Progenitor cell of endocrine pancreas (in vitro differentiated cells): ENCODE measurements around the gene RPL31. TPM values are rescaled to one million over a fixed set of nuclear protein-coding genes. Genes with fewer than 3 reads are reported as not detected.

Experiments used
- DNase-seq: peaks from one replicate; pipeline ENCODE4 v3.0.0; 2021; ENCODE audit warnings: low spot score; ENCODE audit not compliant: unreplicated experiment
- H3K27ac Mint-ChIP-seq: 2 replicates; pipeline ENCODE4 v1.8.0; 2021; ENCODE audit warnings: mild to moderate bottlenecking, moderate library complexity, mixed read lengths
- H3K27me3 Mint-ChIP-seq: 2 replicates; pipeline ENCODE4 v1.8.0; 2021; ENCODE audit warnings: mixed read lengths
- H3K36me3 Mint-ChIP-seq: 2 replicates; pipeline ENCODE4 v1.8.0; 2022; ENCODE audit warnings: mixed read lengths; ENCODE audit not compliant: insufficient read depth
- H3K4me1 Mint-ChIP-seq: 2 replicates; pipeline ENCODE4 v1.8.0; 2021; ENCODE audit warnings: low read depth, mixed read lengths
- H3K4me3 Mint-ChIP-seq: 2 replicates; pipeline ENCODE4 v1.8.0; 2021; ENCODE audit warnings: low read depth, mild to moderate bottlenecking, moderate library complexity, mixed read lengths
- H3K9me3 Mint-ChIP-seq: 2 replicates; pipeline ENCODE4 v1.8.0; 2021; ENCODE audit warnings: low read depth, mixed read lengths
- total RNA-seq: library from RNA; stranded (reverse); gene quantifications from 2 replicates; pipeline ENCODE4 v1.2.1, GENCODE V29; 2021
- TF ChIP-seq, protein P1 (sequence below): fragments of 200-600 bp; sonication (generic); IDR thresholded peaks from one replicate; pipeline ENCODE4 v1.5.0; 2021; ENCODE audit warnings: antibody characterized with exemption, mild to moderate bottlenecking; ENCODE audit not compliant: unreplicated experiment

Gene RPL31
- total RNA-seq, 1 donor from 2014 or later: 1,632 TPM

- no peaks in the 10 kb centered on the region for H3K4me1 Mint-ChIP-seq
- H3K27me3 Mint-ChIP-seq: peaks cover 8% of the 10 kb centered on the region
- DNase-seq: no peak
- H3K27ac Mint-ChIP-seq: no peak overlapping the region
- TF ChIP-seq, protein P1, sequence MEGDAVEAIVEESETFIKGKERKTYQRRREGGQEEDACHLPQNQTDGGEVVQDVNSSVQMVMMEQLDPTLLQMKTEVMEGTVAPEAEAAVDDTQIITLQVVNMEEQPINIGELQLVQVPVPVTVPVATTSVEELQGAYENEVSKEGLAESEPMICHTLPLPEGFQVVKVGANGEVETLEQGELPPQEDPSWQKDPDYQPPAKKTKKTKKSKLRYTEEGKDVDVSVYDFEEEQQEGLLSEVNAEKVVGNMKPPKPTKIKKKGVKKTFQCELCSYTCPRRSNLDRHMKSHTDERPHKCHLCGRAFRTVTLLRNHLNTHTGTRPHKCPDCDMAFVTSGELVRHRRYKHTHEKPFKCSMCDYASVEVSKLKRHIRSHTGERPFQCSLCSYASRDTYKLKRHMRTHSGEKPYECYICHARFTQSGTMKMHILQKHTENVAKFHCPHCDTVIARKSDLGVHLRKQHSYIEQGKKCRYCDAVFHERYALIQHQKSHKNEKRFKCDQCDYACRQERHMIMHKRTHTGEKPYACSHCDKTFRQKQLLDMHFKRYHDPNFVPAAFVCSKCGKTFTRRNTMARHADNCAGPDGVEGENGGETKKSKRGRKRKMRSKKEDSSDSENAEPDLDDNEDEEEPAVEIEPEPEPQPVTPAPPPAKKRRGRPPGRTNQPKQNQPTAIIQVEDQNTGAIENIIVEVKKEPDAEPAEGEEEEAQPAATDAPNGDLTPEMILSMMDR: no peak
- no peaks in the 10 kb centered on the region for H3K36me3 Mint-ChIP-seq
- no peak overlapping the region for H3K4me3 Mint-ChIP-seq
- no peaks in the 10 kb centered on the region for H3K9me3 Mint-ChIP-seq
These were observed 39.1 kb upstream of the RPL31 start for GRCh38 chr2:100963026-100963375.

GRCh38 chr2:100964222-100964621 is 37.9 kb upstream of the RPL31 start:
- Mint-ChIP-seq H3K4me3 (no peak overlapping the region), H3K27ac (no peak overlapping the region), H3K9me3 (no peaks in the 10 kb centered on the region), H3K4me1 (no peaks in the 10 kb centered on the region), H3K36me3 (no peaks in the 10 kb centered on the region), H3K27me3 (peaks cover 8% of the 10 kb centered on the region)
- TF ChIP-seq, protein P1: no peak
- DNase-seq: no peak

DNA sequence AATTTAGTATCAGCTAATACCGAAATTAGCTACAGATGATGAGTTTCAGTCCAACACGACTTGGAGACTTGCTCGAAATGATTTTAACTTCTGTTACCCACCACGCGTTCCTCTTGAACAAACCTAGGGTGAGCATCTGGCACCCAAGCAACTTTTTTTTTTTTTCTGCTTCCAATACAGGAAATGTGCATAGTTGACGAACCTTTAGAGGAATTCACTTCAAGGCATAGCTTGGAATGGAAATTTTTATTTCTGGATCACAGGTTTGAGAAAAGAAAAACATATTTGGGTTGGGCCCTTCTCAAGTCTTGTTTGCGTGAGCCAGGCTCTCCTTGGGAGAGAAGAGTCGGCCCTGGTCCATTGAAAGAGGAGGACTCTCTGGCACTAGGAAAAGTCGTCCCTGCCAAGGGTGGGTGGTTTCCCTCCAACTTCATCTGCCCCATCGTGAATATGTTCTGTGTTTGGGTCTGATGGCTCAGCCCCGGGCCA is 37.4 kb upstream of the RPL31 start:
- Mint-ChIP-seq H3K27ac (no peak overlapping the region), H3K9me3 (no peaks in the 10 kb centered on the region), H3K27me3 (peaks cover 8% of the 10 kb centered on the region), H3K4me3 (no peak overlapping the region), H3K4me1 (no peaks in the 10 kb centered on the region), H3K36me3 (no peaks in the 10 kb centered on the region)
- DNase-seq: no peak
- TF ChIP-seq, protein P1: no peak

- TF ChIP-seq, protein P1: no peak
- Mint-ChIP-seq H3K9me3 (no peaks in the 10 kb centered on the region), H3K4me3 (no peak overlapping the region), H3K27me3 (peaks cover 8% of the 10 kb centered on the region), H3K27ac (no peak overlapping the region), H3K36me3 (no peaks in the 10 kb centered on the region), H3K4me1 (no peaks in the 10 kb centered on the region)
- no peak for DNase-seq
These were observed 36.5 kb upstream of the RPL31 start for GRCh38 chr2:100965596-100965995.

- no peak for DNase-seq
- Mint-ChIP-seq H3K36me3 (no peaks in the 10 kb centered on the region), H3K27me3 (peaks cover 4% of the 10 kb centered on the region), H3K9me3 (no peaks in the 10 kb centered on the region), H3K4me1 (no peaks in the 10 kb centered on the region), H3K4me3 (no peak overlapping the region), H3K27ac (no peak overlapping the region)
- TF ChIP-seq, protein P1: no peak
These were observed 34.4 kb upstream of the RPL31 start for GRCh38 chr2:100967716-100968115.
